Measurements from ENCODE around the gene ZNF23. TPM values are rescaled to one million over a fixed set of nuclear protein-coding genes. Genes with fewer than 3 reads are reported as not detected.
"Not testable (repeated sequence)": the region's sequence is repeated elsewhere in the genome, so short reads cannot be mapped to it uniquely, and the experiment has no call there.

Gene ZNF23
- 0.43 TPM for total RNA-seq

DNA sequence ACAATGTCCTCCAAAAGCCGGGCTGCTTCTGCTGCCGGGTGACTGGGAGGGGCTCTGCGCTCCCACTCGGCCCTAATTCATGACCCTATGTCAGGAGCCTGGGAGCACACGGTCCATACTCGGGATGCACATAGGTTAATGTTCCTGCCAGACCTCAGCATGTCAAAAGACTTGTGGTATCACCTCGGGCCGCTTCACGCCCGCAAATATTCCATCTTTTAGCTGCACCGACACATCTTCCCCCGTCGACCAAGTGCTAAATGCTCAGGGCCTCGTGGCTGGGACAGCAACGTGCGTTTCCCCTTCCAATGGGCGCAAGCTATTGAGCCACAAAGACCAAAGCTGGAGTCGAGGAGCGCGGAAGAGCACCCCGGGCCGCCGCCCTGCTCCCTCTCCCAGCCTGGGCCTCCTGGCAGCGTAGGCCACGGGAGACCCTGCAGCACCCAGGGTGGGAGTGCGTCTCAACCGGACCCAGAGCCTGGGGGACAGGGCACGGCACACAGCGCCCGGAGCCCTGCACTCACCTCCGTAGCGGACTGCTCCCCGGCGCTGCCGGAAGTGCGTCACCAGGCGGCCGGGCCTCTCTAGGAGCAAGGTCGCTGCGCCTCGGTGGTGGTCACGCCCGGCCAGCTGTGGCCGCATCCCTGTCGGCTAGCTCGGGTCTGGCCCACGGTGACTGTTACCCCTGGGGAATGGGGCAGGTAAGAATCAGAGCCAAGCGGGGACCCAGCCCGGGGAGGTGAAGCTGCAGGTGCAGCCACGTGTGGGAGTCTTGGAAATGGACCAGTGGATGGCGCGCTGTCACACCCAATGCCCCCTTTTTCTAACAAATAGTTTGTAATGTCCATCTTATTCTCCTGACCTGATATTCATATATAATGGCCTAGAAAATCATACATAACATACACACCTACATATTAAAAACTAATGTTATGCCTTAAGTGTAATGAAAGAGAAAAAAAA, at the start of gene ZNF23:
TSS of gene ZNF23 (minus strand) at position 562 of the 963 bp plus-strand sequence. CDS start 5,451 bp downstream, outside the sequence.
- H3K4me3 ChIP-seq = peak within 1 kb of the TSS; percentile 91 to 96
- DNase-seq (ENCODE audit: low spot score in 2 of 2) = peak; percentile 18 to 91
- H3K27me3 ChIP-seq = no peaks in the 10 kb centered on the region
- intact Hi-C loops (cut with DNase I) = loop anchor here (1.0 to 10.0 kb wide), 2 partner anchors 22 to 657 kb away; partner anchors contain the start of gene VAC14
- peaks cover 0 to 9% of the 10 kb centered on the region in 2 donors for H3K4me1 ChIP-seq
- peak within 1 kb of the TSS; percentile 68 to 91 for H3K27ac ChIP-seq
- TF ChIP-seq, protein P1, sequence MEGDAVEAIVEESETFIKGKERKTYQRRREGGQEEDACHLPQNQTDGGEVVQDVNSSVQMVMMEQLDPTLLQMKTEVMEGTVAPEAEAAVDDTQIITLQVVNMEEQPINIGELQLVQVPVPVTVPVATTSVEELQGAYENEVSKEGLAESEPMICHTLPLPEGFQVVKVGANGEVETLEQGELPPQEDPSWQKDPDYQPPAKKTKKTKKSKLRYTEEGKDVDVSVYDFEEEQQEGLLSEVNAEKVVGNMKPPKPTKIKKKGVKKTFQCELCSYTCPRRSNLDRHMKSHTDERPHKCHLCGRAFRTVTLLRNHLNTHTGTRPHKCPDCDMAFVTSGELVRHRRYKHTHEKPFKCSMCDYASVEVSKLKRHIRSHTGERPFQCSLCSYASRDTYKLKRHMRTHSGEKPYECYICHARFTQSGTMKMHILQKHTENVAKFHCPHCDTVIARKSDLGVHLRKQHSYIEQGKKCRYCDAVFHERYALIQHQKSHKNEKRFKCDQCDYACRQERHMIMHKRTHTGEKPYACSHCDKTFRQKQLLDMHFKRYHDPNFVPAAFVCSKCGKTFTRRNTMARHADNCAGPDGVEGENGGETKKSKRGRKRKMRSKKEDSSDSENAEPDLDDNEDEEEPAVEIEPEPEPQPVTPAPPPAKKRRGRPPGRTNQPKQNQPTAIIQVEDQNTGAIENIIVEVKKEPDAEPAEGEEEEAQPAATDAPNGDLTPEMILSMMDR (IDR thresholded peaks at IDR 0.05) = no peak
- no peaks in the 10 kb centered on the region for H3K9me3 ChIP-seq
- H3K36me3 ChIP-seq = no peaks in the 10 kb centered on the region

DNA sequence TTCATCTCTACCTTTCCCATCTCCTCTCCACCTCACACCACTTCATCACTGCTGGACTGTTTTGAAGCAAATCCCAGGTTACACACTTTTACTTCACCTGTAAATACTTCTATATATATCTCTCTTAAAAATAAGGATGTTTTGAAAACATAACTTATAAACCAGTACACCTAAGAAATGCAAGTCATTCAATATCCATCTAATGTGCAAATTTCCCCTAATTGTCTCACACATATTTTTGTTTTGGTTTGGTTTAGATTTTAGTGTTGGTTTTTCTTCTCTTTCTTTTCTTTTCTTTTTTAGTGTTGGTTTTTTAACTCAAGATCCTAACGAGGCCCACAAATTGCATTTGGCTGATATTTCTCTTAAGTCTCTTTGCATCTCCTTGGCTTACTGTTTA, 45.0 kb upstream of the ZNF23 start:
- TF ChIP-seq, protein P1 (IDR thresholded peaks at IDR 0.05) = no peak
- no peaks in the 10 kb centered on the region for H3K27me3 ChIP-seq
- no peak overlapping the region for H3K27ac ChIP-seq
- no peaks in the 10 kb centered on the region for H3K9me3 ChIP-seq
- H3K36me3 ChIP-seq = no peaks in the 10 kb centered on the region
- DNase-seq (ENCODE audit: low spot score in 2 of 2) = no peak
- no peaks in the 10 kb centered on the region for H3K4me1 ChIP-seq
- intact Hi-C loops (cut with DNase I) = no loop called here
- H3K4me3 ChIP-seq = no peak overlapping the region

DNA sequence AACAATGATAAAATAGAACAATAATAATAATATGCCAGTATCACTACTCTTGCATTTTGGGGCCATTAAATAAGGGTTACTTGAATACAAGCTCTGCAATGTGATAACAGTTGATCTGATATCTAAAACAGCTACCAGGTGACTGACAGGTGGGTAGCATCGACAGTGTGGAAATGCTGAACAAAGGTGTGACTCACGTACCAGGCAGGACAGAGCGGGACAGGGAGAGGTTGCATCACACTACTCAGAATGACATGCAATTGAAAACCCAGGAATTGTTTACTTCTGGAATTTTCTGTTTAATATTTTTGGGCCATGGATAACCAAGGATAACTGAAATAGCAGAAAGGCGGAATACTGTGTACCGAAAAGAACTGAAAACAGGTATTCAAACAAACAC, 42.9 kb upstream of the ZNF23 start:
- Histone ChIP-seq H3K27me3 (no peaks in the 10 kb centered on the region), H3K27ac (no peak overlapping the region), H3K4me1 (no peaks in the 10 kb centered on the region), H3K4me3 (no peak overlapping the region), H3K36me3 (no peaks in the 10 kb centered on the region), H3K9me3 (no peaks in the 10 kb centered on the region)
- intact Hi-C loops (cut with DNase I) = no loop called here
- TF ChIP-seq, protein P1 (IDR thresholded peaks at IDR 0.05) = no peak
- no peak for DNase-seq (ENCODE audit: low spot score in 2 of 2)

DNA sequence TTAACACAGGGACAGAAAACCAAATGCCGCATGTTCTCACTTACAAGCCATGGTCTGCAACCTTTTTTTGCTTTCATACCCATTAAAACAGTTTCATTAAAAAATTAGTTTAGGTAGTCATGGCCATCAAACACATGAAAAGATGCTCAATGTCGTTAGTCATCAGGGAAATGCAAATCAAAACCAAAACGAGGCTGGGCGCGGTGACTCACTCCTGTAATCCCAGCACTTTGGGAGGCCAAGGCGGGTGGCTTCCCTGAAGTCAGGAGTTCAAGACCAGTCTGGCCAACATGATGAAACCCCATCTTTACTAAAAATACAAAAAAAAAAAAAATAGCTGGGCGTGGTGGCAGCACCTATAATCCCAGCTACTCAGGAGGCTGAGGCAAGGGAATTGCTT, 42.0 kb upstream of the ZNF23 start:
- H3K27ac ChIP-seq; H3K4me3 ChIP-seq; intact Hi-C loops (cut with DNase I); DNase-seq (ENCODE audit: low spot score in 2 of 2); H3K27me3 ChIP-seq; H3K4me1 ChIP-seq; H3K36me3 ChIP-seq; H3K9me3 ChIP-seq: not testable (repeated sequence)

DNA sequence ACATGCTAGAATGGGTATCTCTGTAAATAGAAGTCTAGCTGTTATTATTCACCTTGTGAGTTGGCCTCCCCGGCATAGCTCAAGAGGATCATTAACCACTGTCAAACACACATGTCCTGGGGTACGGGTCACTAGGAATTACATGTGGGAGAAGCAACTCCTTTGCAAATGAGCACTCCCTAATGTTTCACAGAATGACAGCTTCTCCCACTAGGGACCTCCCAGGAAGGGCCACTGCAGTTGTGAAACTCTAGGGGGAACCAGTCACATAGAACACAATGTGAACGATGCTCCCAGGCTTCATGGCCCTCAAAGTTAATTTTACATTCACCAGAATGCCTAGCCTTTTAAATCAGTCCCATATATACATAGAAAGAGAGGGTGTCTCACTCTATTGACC, 39.5 kb upstream of the ZNF23 start:
- H3K4me1 ChIP-seq = no peaks in the 10 kb centered on the region
- intact Hi-C loops (cut with DNase I) = no loop called here
- DNase-seq (ENCODE audit: low spot score in 2 of 2) = no peak
- H3K9me3 ChIP-seq = no peaks in the 10 kb centered on the region
- H3K27ac ChIP-seq = no peak overlapping the region
- TF ChIP-seq, protein P1 (IDR thresholded peaks at IDR 0.05) = no peak
- H3K36me3 ChIP-seq = no peaks in the 10 kb centered on the region
- no peaks in the 10 kb centered on the region for H3K27me3 ChIP-seq
- H3K4me3 ChIP-seq = no peak overlapping the region

DNA sequence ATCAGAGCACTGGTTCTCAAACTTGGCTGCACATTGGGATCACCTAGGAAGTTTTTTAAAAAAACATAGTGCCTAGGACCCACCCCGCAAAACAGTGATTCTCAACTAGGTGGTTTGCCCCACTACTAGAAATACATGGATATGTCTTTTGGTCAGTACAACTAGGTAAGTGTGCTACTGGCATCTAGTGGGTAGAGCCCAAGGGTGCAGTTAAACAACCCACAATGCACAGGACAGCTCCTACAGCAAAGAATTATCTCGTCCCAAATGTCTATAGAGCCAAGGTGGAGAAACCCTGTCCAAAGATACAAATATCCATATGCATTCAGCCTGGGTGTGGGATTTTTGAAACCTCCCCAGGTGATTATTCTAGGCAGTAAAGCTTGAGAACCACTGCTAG, 38.9 kb upstream of the ZNF23 start:
- Histone ChIP-seq H3K9me3 (no peaks in the 10 kb centered on the region), H3K27ac (no peak overlapping the region), H3K4me1 (no peaks in the 10 kb centered on the region), H3K27me3 (no peaks in the 10 kb centered on the region), H3K36me3 (no peaks in the 10 kb centered on the region), H3K4me3 (no peak overlapping the region)
- no peak for DNase-seq (ENCODE audit: low spot score in 2 of 2)
- TF ChIP-seq, protein P1 (IDR thresholded peaks at IDR 0.05) = no peak
- intact Hi-C loops (cut with DNase I) = no loop called here
